ENCODE data around the gene KLHL14. TPM values are rescaled to one million over a fixed set of nuclear protein-coding genes. Genes with fewer than 3 reads are reported as not detected.

The KLHL14 gene
- total RNA-seq, 1 donor from 2014 or later = 1.3 TPM

DNA sequence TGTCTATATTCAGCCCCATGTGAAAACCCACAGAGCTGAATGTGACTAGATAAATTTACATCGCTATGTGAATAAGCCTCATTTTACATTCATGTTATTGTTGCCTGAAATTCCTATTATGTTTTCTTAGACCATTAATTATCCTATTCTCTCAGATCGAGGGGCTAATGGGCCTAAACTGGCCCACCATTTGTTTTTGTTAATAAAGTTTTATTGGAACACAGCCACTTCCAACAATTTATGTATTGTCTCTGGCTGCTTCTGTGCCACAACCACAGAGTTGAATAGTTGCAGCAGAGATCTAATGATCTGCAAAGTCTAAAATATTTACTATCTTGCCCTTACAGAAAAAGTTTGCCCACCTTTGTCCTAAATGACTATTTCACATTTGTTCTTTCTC lies 61.0 kb downstream of the KLHL14 start:
- H3K36me3 Mint-ChIP-seq (ENCODE audit: low read depth, unreplicated experiment) = no peaks in the 10 kb centered on the region
- TF ChIP-seq, protein P1, sequence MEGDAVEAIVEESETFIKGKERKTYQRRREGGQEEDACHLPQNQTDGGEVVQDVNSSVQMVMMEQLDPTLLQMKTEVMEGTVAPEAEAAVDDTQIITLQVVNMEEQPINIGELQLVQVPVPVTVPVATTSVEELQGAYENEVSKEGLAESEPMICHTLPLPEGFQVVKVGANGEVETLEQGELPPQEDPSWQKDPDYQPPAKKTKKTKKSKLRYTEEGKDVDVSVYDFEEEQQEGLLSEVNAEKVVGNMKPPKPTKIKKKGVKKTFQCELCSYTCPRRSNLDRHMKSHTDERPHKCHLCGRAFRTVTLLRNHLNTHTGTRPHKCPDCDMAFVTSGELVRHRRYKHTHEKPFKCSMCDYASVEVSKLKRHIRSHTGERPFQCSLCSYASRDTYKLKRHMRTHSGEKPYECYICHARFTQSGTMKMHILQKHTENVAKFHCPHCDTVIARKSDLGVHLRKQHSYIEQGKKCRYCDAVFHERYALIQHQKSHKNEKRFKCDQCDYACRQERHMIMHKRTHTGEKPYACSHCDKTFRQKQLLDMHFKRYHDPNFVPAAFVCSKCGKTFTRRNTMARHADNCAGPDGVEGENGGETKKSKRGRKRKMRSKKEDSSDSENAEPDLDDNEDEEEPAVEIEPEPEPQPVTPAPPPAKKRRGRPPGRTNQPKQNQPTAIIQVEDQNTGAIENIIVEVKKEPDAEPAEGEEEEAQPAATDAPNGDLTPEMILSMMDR (IDR thresholded peaks at IDR 0.05; ENCODE audit: unreplicated experiment) = no peak
- no peak for DNase-seq (ENCODE audit: low spot score)
- H3K4me1 Mint-ChIP-seq (ENCODE audit: unreplicated experiment) = no peaks in the 10 kb centered on the region
- H3K4me3 Mint-ChIP-seq (ENCODE audit: unreplicated experiment) = no peak overlapping the region
- no peaks in the 10 kb centered on the region for H3K9me3 Mint-ChIP-seq (ENCODE audit: unreplicated experiment)
- H3K27ac Mint-ChIP-seq (ENCODE audit: unreplicated experiment) = no peak overlapping the region
- H3K27me3 Mint-ChIP-seq (ENCODE audit: unreplicated experiment) = no peaks in the 10 kb centered on the region

DNA sequence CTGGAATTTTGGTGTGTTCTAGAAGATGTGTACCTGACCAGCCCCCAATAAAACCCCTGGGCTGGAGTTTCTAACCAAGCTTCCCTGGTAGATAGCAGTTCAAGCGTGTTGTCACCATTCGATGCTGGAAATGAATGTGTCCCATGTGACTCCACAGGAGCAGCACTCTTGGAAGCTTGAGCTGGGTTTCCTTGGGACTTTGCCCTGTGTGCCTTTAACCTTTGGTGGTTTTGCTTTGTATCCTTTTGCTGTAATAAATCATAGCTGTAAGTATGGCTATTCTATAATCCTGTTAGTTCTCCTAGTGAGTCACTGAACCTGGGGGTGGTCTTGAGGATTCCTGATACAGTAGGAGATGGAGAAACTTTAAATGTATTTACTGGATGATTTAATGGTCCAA lies 65.2 kb downstream of the KLHL14 start:
- Mint-ChIP-seq H3K4me3 (ENCODE audit: unreplicated experiment) (no peak overlapping the region), H3K36me3 (ENCODE audit: low read depth, unreplicated experiment) (no peaks in the 10 kb centered on the region), H3K9me3 (ENCODE audit: unreplicated experiment) (no peaks in the 10 kb centered on the region), H3K27ac (ENCODE audit: unreplicated experiment) (no peak overlapping the region), H3K27me3 (ENCODE audit: unreplicated experiment) (no peaks in the 10 kb centered on the region), H3K4me1 (ENCODE audit: unreplicated experiment) (no peaks in the 10 kb centered on the region)
- DNase-seq (ENCODE audit: low spot score) = no peak
- TF ChIP-seq, protein P1 (IDR thresholded peaks at IDR 0.05; ENCODE audit: unreplicated experiment) = no peak

DNA sequence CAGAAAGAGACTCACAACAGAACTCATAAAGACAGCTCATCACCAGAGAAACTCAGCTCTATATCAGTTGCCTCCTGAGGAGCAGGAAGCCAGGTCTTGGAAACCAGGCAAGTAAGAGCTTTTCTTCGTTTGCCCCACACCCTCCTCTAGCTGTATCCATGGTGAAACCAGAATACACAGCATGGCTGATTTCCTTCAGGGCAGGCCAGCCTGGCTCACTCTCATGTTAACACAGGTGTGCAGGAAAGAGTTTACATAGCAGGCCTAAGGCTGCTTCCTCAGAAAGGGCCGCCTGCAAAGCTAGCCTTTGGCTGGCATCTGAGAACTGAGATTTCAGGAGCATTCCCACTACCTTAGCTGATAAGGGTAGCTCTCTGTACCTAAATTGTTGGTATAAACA lies 65.7 kb downstream of the KLHL14 start:
- Mint-ChIP-seq H3K4me3 (ENCODE audit: unreplicated experiment) (no peak overlapping the region), H3K9me3 (ENCODE audit: unreplicated experiment) (no peaks in the 10 kb centered on the region), H3K4me1 (ENCODE audit: unreplicated experiment) (no peaks in the 10 kb centered on the region), H3K27me3 (ENCODE audit: unreplicated experiment) (no peaks in the 10 kb centered on the region), H3K27ac (ENCODE audit: unreplicated experiment) (no peak overlapping the region), H3K36me3 (ENCODE audit: low read depth, unreplicated experiment) (no peaks in the 10 kb centered on the region)
- DNase-seq (ENCODE audit: low spot score) = peak; percentile 7
- TF ChIP-seq, protein P1 (IDR thresholded peaks at IDR 0.05; ENCODE audit: unreplicated experiment) = no peak

DNA sequence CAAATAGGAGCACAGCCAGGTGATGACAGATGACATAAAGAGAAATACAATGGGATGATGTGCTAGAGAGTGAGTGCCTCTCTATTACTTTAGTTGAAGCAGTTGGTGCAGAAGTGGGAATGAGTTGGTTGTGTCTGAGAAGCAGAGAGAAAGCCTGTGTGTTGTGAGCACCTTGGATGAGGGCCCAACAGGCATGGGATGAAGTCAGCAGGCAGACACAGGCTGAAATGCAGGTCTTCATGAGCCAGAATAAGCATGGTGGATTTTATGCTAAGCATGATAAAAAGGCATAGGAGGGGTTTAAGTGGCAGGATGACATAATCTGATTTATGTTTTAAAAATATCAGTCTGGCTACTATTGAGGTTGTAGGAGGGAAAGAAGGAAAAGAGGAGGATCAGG lies 71.5 kb downstream of the KLHL14 start:
- no peak for DNase-seq (ENCODE audit: low spot score)
- Mint-ChIP-seq H3K9me3 (ENCODE audit: unreplicated experiment) (no peaks in the 10 kb centered on the region), H3K36me3 (ENCODE audit: low read depth, unreplicated experiment) (no peaks in the 10 kb centered on the region), H3K27ac (ENCODE audit: unreplicated experiment) (no peak overlapping the region), H3K27me3 (ENCODE audit: unreplicated experiment) (no peaks in the 10 kb centered on the region), H3K4me1 (ENCODE audit: unreplicated experiment) (peaks cover under 1% of the 10 kb centered on the region), H3K4me3 (ENCODE audit: unreplicated experiment) (no peak overlapping the region)
- TF ChIP-seq, protein P1 (IDR thresholded peaks at IDR 0.05; ENCODE audit: unreplicated experiment) = no peak

DNA sequence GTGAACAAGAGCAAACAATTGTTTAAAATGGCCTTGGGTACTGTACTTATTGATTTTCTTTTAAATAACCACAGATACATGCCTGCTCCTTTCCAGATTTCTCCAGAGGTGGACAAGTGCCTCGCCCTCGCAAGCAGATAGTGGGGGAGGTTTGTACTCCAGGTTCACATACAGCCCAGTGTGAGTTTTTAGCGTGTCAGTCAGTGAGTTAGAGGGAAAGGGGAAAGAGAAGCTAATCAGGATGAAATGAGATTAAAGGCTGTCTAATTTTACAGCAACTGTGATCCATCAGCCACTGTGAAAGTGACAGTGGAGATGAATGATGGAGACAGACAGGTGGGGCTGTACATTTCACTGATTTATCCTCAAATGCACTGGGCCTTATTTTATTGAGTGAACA lies 74.7 kb downstream of the KLHL14 start:
- Mint-ChIP-seq H3K4me1 (ENCODE audit: unreplicated experiment) (peaks cover 4% of the 10 kb centered on the region), H3K27me3 (ENCODE audit: unreplicated experiment) (no peaks in the 10 kb centered on the region), H3K27ac (ENCODE audit: unreplicated experiment) (no peak overlapping the region), H3K36me3 (ENCODE audit: low read depth, unreplicated experiment) (no peaks in the 10 kb centered on the region), H3K4me3 (ENCODE audit: unreplicated experiment) (no peak overlapping the region), H3K9me3 (ENCODE audit: unreplicated experiment) (no peaks in the 10 kb centered on the region)
- no peak for DNase-seq (ENCODE audit: low spot score)
- TF ChIP-seq, protein P1 (IDR thresholded peaks at IDR 0.05; ENCODE audit: unreplicated experiment) = no peak
